Natural killer cell (primary cell): ENCODE data around the gene SPARC. TPM values are rescaled to one million over a fixed set of nuclear protein-coding genes. Genes with fewer than 3 reads are reported as not detected.

Source experiments
- ATAC-seq, 3 donors: fragments of 150-1000 bp in 2 of 3; fragments of 200-7000 bp in 1 of 3; cut with Tn5 transposase; 1 replicate in 1 of 3; 2 replicates in 2 of 3; pipeline ENCODE4 v1.10.0; 2021; ENCODE audit warnings: mild to moderate bottlenecking in 2 of 3, moderate library complexity in 2 of 3
- DNase-seq, 2 donors: peaks; one replicate each; pipeline versions ENCODE4 v3.0.0 to v3.0.0-alpha.2; 2013 to 2021; ENCODE audit warnings: mixed read lengths in 1 of 2
- H3K27ac ChIP-seq: one replicate; pipeline ENCODE4 v1.5.1; 2013; ENCODE audit warnings: mild to moderate bottlenecking, low read length
- H3K27me3 ChIP-seq: one replicate; pipeline ENCODE4 v1.6.1; 2013; ENCODE audit warnings: low read length; ENCODE audit not compliant: control insufficient read depth, insufficient read depth
- H3K36me3 ChIP-seq: one replicate; pipeline ENCODE4 v1.6.1; 2013; ENCODE audit warnings: low read length; ENCODE audit not compliant: control insufficient read depth, insufficient read depth
- H3K4me1 ChIP-seq: one replicate; pipeline ENCODE4 v1.6.1; 2013; ENCODE audit warnings: low read length; ENCODE audit not compliant: control insufficient read depth, insufficient read depth
- H3K4me3 ChIP-seq: one replicate; pipeline ENCODE4 v1.5.1; 2013; ENCODE audit warnings: low read length
- H3K9me3 ChIP-seq: one replicate; pipeline ENCODE4 v1.6.1; 2013; ENCODE audit warnings: low read length; ENCODE audit not compliant: control insufficient read depth, insufficient read depth
- H3K27ac Mint-ChIP-seq, 2 donors: one replicate each; pipeline ENCODE4 v1.8.0; 2022; ENCODE audit warnings: mild to moderate bottlenecking in 2 of 2, mixed read lengths in 2 of 2, moderate library complexity in 1 of 2
- H3K27me3 Mint-ChIP-seq, 2 donors: one replicate each; pipeline ENCODE4 v1.8.0; 2022; ENCODE audit warnings: low read depth in 2 of 2, mixed read lengths in 2 of 2
- H3K36me3 Mint-ChIP-seq: one replicate; pipeline ENCODE4 v1.8.0; 2022; ENCODE audit warnings: mixed read lengths
- H3K4me1 Mint-ChIP-seq, 2 donors: one replicate each; pipeline ENCODE4 v1.8.0; 2022; ENCODE audit warnings: mixed read lengths in 2 of 2
- H3K4me3 Mint-ChIP-seq: one replicate; pipeline ENCODE4 v1.8.0; 2022; ENCODE audit warnings: mild to moderate bottlenecking, moderate library complexity, mixed read lengths
- H3K9me3 Mint-ChIP-seq, 2 donors: one replicate each; pipeline ENCODE4 v1.8.0; 2022; ENCODE audit warnings: mixed read lengths in 2 of 2
- CTCF ChIP-seq: fragments of 200-600 bp; IDR thresholded peaks from one replicate; pipeline ENCODE4 v1.8.0; 2022; ENCODE audit warnings: antibody characterized with exemption
- WGBS: methylation state at CpG from one replicate; pipeline ENCODE4 v1.1.7; 2013; ENCODE audit warnings: missing lambda C conversion rate; ENCODE audit not compliant: insufficient coverage; 5-methylcytosine and 5-hydroxymethylcytosine counted together
- intact Hi-C: fragments of 100-400 bp; cut with micrococcal nuclease; formaldehyde crosslinking; loops from one replicate; pipeline ENCODE4 v1.14.2; 2022
- total RNA-seq, 4 donors: library from RNA; stranded (reverse); fragments of 120-200 nt in 1 of 4; gene quantifications; one replicate each; pipeline versions ENCODE4 v1.2.3 to v1.2.4, GENCODE V29; 2013 to 2022

Gene SPARC
- total RNA-seq, 3 donors from 2014 or later (not counting 1 experiment from before 2014, with no cell fraction given) = 3.2 to 48.5 (median 23.4) TPM

GRCh38 chr5:151709109-151709735 is 22.5 kb upstream of the SPARC start:
- intact Hi-C loops = no loop called here
- H3K27me3 ChIP-seq = no peaks in the 10 kb centered on the region
- H3K36me3 Mint-ChIP-seq = no peaks in the 10 kb centered on the region
- no peak overlapping the region for H3K27ac Mint-ChIP-seq
- H3K4me3 ChIP-seq = no peak overlapping the region
- H3K9me3 ChIP-seq = no peaks in the 10 kb centered on the region
- H3K36me3 ChIP-seq = no peaks in the 10 kb centered on the region
- 89% methylated on average over 13 of the region's 13 CpGs for WGBS
- no peaks in the 10 kb centered on the region for H3K4me1 ChIP-seq
- H3K4me3 Mint-ChIP-seq = no peak overlapping the region
- no peak overlapping the region for H3K27ac ChIP-seq
- peaks cover 9 to 10% of the 10 kb centered on the region in 2 donors for H3K27me3 Mint-ChIP-seq
- no peaks in the 10 kb centered on the region for H3K4me1 Mint-ChIP-seq
- H3K9me3 Mint-ChIP-seq = no peaks in the 10 kb centered on the region
- DNase-seq (no peak), ATAC-seq (no peak)
- no peak for TF ChIP-seq CTCF

DNA sequence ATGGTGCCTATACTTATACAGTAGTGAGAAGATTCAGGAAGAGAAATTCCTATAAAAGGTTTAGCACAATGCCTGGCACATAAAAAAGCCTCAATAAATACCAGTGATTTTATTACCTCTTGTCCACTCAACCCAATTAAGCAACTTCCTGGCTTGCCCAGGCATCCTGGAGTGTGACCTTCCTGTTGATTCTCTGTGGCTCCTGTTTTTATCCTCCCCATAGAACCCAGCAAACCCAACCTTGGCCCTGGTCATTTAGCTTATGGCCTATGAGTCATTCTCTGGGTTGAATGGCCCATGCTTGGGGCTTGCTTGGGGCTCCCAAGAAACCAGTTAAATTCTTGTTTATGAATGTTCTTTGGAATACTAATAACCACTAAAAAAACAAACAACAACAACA is 21.4 kb upstream of the SPARC start:
- TF ChIP-seq CTCF = no peak
- no peaks in the 10 kb centered on the region for H3K36me3 Mint-ChIP-seq
- DNase-seq (no peak), ATAC-seq (no peak)
- intact Hi-C loops = no loop called here
- H3K4me1 Mint-ChIP-seq = no peaks in the 10 kb centered on the region
- H3K9me3 ChIP-seq = no peaks in the 10 kb centered on the region
- H3K27ac Mint-ChIP-seq = no peak overlapping the region
- no peak overlapping the region for H3K4me3 ChIP-seq
- H3K27me3 Mint-ChIP-seq = peaks cover 9 to 10% of the 10 kb centered on the region in 2 donors
- no peaks in the 10 kb centered on the region for H3K9me3 Mint-ChIP-seq
- H3K36me3 ChIP-seq = no peaks in the 10 kb centered on the region
- no peak overlapping the region for H3K27ac ChIP-seq
- no peaks in the 10 kb centered on the region for H3K4me1 ChIP-seq
- H3K27me3 ChIP-seq = no peaks in the 10 kb centered on the region
- H3K4me3 Mint-ChIP-seq = no peak overlapping the region

- WGBS = 81% methylated on average over 2 of the region's 2 CpGs
- no peak for ATAC-seq
Observed at GRCh38 chr5:151707567-151707966, 20.9 kb upstream of the SPARC start.

More at GRCh38 chr5:151707567-151707966, 20.9 kb upstream of the SPARC start:
- Histone ChIP-seq H3K27ac (no peak overlapping the region), H3K4me3 (no peak overlapping the region), H3K9me3 (no peaks in the 10 kb centered on the region), H3K36me3 (no peaks in the 10 kb centered on the region), H3K27me3 (no peaks in the 10 kb centered on the region), H3K4me1 (no peaks in the 10 kb centered on the region)
- H3K4me3 Mint-ChIP-seq = no peak overlapping the region
- H3K4me1 Mint-ChIP-seq = no peaks in the 10 kb centered on the region
- no peaks in the 10 kb centered on the region for H3K36me3 Mint-ChIP-seq
- H3K27ac Mint-ChIP-seq = no peak overlapping the region
- H3K27me3 Mint-ChIP-seq = peaks cover 6 to 7% of the 10 kb centered on the region in 2 donors
- DNase-seq = no peak
- no peak for TF ChIP-seq CTCF
- intact Hi-C loops = no loop called here
- H3K9me3 Mint-ChIP-seq = no peaks in the 10 kb centered on the region
